ENCODE results near the gene DNTTIP2.

DNA sequence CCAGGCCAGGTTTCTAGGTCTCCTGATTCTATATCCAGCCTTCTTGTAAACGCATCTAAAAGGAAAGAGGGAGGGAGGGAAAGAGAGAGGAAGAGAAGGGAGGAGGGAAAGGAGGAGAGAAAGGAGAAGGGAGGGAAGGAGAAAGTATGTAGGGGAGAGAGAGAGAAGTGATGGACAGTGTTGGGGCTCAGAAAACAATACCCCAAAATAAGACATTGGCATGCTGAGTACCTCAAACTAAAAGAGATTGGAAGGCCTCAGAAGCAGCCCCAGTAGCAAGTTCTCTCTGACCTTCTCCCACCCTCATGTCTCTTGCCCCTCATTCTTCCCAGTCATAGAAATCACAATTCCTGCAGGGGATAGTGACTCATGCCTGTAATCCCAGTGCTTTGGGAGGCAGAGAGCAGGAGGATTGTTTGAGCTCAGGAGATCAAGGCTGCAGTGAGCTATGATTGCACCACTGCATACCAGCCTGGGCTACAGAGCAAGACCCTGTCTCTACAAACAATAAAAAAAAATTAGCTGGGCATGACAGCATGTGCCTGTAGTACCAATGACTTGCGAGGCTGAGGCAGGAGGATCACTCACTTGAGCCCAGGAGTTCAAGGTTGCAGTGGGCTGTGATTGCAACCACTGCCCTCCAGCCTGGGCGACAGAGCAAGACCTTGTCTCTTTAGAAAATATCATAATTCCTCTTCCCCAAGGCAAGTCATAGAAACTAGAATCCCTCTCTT is 51.2 kb downstream of the DNTTIP2 start:
- TF ChIP-seq, protein P1, sequence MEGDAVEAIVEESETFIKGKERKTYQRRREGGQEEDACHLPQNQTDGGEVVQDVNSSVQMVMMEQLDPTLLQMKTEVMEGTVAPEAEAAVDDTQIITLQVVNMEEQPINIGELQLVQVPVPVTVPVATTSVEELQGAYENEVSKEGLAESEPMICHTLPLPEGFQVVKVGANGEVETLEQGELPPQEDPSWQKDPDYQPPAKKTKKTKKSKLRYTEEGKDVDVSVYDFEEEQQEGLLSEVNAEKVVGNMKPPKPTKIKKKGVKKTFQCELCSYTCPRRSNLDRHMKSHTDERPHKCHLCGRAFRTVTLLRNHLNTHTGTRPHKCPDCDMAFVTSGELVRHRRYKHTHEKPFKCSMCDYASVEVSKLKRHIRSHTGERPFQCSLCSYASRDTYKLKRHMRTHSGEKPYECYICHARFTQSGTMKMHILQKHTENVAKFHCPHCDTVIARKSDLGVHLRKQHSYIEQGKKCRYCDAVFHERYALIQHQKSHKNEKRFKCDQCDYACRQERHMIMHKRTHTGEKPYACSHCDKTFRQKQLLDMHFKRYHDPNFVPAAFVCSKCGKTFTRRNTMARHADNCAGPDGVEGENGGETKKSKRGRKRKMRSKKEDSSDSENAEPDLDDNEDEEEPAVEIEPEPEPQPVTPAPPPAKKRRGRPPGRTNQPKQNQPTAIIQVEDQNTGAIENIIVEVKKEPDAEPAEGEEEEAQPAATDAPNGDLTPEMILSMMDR (conservative IDR thresholded peaks at IDR 0.05; ENCODE audit: low read length), result no peak
- TF ChIP-seq EZH2phosphoT487 (IDR thresholded peaks at IDR 0.05; ENCODE audit: borderline replicate concordance, low read depth, low read length), result no peak
